ENCODE measurements around the gene PDE8A.
"Not testable (repeated sequence)": the region's sequence is repeated elsewhere in the genome, so short reads cannot be mapped to it uniquely, and the experiment has no call there.

The PDE8A gene

DNA sequence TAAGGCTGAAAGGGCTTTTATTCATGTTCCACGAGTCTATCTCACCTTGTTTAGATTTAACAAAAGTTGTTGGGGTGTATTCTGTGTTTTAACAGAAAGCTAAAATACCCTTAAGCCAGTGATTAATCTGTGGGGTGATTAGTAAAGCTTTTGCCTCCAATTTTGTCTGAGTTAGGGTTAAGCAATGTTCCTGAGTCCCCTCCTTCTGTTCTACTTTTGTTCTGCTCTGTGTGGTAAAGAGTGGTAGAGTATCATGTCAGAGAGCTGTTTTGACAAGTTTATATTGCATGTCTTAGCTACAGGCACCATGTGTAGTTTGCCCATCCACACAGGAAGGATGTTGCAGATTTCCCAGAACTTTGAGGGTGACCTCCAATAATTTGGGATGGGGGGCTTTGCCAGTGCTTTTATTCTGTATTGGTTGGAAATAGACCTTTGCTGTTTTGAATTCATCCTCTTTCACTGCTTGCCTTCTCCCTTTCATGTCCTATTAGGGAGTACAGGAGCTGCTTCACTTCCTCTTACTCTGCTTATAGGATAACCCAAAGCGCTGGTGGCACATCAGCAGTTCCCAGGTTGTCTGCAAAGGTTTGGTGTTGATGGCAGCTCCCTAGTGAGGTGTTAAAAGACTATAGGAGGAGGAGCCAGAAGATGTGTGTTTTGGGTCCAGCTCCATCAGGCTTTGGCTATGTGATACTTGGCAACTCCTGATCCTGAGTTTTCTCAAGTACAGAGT, 7.4 kb downstream of the PDE8A start:
- no peak for DNase-seq

DNA sequence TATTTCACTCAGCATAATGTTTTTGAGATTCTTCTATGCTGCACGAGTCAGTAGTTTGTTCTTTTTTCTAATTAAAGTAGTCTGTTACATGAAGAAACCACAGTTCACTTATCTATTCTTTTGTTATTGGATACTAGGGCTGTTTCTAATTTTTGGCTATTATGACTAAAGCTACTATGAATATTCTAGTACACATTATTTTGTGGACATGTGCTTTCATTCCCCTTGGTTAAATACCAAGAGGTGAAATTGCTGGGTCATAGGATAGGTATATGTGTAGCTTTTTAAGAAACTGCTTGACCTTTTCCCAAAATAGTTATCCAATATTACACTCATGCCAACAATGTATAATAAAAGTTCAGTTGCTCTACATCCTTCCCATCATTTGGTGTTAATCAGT, 8.9 kb downstream of the PDE8A start:
- DNase-seq: no peak

DNA sequence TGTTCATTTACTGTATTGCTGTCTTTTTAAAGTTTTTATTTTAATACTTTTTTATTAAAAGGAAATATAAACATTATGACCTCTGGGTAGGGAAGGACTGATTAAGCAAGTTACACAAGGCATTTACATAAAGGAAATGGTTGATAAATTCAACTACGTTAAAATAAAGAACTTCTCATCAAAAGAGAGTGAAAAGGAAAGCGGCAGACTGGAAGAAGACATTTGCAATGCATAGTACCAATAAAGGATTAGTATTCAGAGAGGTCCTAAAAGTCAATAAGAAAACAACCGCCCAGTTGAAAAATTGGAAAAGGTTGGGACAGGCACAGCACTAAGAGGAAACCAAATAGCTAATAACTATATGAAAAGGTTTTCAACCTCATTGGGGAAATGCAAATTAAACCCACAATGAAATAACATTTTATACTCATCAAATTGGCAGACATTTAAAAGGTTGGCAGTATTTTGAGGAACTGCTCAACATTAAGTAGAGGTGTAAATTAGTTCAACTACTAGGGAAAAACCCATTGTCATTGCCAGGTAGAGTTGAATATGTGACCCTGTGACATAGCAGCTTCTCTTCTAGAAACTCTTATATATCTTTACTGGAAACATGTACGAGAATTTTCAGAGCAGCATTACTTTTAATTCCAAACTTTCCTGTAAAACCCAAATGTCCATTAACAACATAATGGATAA, 9.5 kb downstream of the PDE8A start:
- no peak for DNase-seq

DNA sequence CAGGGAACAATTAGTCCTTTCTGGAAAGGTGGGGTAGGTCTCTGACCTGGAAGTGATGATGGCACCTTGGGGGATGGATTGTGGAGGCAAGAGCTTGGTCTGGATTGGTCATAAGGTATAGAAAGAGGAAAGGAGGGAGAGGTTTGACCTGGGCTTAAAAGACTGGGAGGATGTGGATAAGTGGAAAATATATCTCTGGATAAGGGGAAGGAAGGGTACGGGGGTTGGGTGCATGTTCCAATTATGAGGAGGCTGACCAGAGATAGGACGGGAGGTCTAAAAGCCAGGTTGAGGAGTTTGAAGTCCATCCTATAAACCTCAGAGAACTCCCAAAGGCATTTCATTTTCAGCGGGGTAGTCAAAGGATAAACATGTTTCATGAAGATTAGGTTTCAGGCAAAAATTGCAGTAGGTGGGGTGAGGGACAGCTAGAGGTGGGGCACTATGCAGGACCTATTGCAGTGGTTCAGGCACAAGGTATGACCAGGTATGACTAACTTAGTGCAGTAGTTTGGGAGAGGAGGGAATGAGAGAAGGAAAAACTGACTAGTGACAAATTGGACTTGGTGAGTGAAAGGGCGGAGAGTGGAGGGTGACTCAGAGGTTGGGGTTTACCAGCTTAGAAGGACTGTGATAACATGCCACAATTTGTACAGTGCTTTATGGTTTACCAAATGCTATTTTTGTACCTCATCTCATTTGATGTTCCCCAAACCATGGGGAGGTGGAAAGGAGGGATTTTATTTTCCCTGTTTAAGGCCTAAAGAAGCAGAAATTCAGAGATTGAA, 10.7 kb downstream of the PDE8A start:
- DNase-seq: peak; percentile 58

DNA sequence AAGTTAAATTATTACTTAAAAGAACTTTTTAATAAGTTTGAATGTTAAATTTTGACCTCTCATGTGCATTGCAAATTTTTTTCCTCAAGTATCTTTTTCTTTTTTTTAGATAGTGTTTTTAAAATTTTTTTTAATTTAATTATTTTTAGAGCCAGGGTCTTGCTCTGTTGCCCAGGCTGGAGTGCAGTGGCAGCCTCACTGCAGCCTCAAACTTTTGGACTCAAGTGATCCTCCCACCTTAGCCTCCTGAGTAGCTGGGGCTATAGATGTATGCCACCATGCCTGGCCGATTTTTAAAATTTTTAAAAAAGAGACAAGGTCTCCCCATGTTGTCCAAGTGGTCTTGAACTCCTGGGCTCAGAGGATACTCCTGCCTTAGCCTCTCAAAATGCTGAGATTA, 14.4 kb downstream of the PDE8A start:
- DNase-seq: no peak

DNA sequence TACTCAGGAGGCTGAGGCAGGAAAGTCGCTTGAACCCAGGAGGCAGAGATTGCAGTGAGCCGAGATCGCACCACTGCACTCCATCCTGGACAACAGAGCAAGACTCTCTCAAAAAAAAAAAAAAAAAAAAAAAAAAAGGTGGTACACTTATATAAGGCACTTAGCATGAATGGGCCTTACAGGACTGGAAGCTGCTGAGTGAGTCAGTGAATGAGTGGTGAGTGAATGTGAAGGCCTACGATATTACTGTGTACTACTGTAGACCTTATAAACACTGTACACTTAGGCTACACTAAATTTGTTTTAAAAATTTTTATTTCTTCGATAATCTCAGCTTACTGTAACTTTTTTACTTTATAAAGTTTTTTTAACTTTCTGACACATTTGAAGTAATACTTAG, 15.1 kb downstream of the PDE8A start:
- not testable (repeated sequence) for DNase-seq

DNA sequence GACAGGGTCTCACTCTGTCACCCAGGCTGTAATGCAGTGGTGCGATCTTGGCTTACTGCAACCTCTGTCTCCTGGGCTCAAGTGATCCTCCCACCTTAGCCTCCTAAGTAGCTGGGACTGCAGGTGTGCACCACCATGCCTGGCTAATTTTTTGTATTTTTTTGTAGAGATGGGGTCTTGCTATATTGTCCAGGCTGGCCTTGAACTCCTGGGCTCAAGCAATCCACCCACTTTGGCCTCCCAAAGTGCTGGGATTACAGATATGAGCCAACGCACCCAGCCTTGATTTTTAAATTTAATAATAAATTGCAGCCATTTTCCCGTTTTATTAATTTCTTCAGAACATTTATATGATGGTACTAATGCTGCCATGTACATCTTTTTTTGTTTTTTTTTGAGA, 15.6 kb downstream of the PDE8A start:
- not testable (repeated sequence) for DNase-seq

DNA sequence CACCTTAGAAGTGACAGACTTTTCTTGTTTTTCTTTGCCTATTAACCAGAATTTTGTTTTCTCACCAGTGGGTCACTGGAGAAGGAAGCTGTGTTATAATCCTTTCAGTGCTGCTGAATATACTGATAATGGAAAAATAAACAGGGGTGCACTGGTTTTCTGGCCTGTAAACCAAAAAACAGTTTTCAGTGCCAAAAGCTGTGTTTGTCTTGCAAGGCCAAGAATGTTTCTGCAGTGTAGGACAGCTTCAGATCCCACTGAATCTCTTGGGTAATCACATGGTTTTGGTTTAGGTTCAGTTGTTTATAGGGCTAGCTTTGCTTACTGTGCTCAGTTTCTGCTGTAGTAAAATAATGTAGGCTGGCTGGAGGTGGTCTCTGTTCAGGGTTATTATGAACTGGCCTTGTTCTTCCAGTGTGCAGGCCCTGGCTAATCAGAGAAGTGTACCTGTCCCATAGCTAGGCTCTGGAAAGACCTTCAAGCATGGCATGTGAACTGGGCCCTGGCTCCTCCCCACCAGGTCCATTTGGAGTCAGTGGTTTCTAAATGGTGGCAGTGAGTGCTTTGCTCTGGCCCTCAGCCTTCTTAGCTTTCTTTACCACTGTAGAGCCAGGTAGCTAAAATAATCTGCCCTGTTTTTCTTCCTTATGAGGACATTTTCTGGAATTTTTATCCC, 18.7 kb downstream of the PDE8A start:
- DNase-seq: no peak

DNA sequence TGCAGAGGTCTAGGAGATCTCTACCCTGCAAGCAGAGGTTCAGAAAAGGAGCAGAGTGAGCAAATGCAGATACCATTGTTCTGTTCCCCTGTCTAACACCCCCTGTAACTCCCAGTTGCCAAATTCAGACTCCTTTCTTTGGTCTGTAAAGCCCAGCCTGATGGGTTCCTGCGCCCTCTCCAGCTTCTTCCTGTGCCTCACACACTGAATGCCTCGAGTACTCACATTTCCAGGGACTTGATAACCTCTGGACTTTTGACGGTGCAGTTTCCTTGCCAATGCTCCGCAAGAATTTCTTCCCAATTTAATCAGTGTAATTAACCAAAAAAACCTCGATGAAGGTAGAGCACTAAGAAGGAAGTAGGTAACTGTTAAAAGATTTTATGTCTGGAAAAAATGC, 19.3 kb downstream of the PDE8A start:
- no peak for DNase-seq

DNA sequence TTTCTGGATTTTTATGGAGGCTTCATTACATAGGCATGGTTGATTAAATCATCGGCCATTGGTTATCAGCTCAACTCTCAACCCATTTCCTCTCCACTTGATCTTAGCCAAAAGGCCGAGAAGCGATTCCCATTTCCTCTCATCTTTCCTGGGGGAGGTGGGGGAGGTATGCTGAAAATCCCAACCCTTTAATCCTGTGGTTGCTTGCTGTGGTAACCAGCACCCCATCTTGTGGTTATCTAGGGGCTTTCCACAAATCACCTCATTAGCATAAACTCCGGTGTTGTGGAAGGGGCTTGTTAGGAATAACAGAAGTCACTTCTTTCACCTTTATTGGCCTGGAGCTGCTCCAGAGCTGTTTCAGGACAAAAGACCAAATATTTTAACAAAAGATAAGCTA, 20.9 kb downstream of the PDE8A start:
- no peak for DNase-seq

DNA sequence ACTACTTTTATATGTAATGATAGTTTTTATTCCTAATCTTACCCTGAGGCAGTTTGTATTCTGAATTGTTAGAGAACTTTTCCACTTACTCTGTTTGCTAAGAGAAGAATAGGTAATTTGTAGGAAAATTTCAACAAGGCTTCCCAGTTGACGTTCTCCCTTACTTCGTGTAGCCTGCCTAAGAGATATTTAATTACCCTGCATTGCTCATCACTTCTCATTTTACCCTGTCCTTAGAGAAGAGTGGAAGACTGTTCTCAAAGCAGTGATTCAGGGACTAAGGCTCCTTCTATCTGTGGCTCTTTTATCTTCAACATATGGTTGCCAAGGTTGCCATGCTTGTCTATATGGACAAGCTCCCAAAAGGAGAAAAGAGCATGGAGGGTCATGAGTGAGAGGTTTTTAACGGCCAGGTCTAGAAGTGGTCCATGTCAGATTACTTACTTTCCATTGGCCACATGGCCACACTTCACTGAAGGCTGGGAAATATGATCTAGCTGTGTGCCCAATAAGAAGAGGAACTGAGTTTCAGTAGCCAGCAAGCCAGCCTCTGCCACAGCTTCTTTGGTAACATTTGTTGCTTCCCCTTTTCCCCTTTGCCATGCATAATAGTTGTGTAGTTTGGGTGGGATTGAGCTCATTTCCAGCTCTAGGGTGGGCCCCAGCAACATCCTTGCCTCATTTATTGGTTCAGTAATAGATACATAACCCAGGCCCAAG, 22.1 kb downstream of the PDE8A start:
- no peak for DNase-seq

DNA sequence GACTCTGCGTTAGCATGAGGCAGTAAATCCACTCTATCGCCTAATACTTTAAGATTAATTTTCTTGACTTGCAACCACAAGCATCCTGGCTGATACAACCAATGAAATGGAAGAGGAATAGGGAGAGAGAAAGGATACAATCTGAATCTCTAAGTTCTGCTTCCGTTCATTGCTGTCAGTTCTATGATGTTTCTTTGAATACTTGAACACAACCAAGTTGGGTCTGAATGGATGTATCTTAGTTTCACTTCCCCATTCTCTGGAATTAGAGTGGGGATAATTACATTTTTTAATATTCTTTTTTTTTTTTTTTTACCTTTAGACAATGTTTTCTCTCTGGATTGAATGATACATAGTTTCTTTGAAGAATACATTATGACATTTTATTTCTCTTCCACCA, 22.9 kb downstream of the PDE8A start:
- no peak for DNase-seq

DNA sequence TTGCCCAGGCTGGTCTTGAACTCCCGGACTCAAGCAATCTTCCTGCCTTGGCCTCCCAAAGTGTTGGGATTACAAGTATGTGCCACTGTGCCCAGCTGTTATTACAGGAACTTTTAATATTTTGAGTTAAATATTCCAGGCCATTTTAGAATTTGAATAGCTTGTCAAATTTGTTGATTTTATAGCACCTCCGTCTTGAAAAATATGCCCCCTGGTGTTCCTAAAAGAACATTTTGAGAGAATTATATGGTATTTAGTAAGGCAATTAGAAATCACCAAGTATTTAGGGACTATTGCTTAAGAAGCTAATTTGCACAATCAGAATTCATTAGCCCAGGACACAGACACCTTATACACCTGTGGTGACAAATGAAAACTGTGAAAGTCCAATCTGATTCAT, 23.7 kb downstream of the PDE8A start:
- DNase-seq: no peak

DNA sequence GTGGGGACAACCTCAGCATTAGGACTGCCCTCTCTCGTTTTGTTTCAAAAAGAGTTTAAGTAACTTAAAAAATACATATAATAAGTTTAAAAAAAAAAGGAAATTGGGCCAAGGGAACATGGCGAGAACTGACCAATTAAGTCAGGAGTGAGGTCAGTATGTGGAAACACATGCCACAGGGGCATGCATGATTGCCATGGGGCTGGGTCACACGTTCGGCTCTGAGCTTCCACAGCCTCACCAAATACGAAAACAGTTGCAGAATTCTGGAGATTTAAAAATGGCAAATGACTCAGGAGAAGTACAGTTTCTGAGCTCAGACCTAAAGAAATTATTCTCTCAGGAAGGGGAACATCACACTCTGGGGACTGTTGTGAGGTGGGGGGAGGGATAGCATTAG, 24.1 kb downstream of the PDE8A start:
- no peak for DNase-seq

DNA sequence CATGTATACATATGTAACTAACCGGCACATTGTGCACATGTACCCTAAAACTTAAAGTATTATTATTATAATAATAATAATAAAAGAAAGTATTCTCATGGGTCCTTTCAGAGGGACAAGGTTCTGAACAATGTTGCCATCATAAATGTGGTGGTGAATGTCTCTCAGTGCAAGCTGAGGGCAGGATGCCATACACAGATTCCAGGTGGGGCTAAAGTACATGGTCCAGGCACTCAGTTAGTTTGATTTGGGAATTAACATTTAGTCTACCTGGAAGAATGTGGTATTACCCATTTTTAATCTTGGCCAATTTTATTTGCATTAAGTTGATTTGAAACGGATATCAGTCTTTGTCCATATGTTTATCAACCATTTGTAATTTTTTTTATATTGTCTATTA, 24.5 kb downstream of the PDE8A start:
- no peak for DNase-seq

DNA sequence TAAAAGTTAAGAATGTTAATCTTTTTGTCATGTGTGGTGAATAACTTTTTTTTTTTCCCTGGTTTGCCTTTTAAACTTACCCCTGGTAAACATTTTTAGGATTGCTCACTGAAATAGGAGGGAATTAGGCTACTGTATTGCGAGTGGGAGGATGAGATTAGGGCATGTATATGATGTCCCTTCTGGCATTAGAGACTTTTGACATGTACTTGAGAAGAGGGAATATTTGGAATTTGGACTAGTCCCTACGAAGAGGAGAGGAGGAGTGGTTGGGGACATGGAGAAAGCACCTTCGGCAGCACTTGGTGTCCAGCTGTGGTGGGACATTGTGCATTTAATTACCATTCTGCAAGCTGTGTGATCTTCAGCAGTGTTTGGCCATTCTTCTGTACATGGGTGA, 25.0 kb downstream of the PDE8A start:
- DNase-seq: no peak

DNA sequence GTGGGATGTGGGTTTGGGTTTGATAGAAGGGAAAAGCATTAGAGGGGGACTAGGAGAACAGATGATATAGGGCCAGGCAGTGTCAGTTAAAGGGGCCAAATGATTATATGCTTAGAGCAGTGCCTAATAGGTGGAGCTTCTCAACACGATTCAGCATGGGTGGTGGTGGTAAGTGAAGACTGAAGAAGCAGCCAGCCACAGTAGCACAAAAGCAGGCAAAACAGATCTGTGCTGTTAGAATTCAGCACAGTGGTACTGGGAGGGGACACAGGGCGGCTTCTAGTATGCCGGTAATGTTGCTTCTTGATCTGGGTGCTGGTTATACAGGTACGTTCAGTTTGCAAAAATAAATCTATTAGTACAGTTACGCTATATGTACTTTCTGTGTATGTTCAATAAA, 25.5 kb downstream of the PDE8A start:
- DNase-seq: no peak

DNA sequence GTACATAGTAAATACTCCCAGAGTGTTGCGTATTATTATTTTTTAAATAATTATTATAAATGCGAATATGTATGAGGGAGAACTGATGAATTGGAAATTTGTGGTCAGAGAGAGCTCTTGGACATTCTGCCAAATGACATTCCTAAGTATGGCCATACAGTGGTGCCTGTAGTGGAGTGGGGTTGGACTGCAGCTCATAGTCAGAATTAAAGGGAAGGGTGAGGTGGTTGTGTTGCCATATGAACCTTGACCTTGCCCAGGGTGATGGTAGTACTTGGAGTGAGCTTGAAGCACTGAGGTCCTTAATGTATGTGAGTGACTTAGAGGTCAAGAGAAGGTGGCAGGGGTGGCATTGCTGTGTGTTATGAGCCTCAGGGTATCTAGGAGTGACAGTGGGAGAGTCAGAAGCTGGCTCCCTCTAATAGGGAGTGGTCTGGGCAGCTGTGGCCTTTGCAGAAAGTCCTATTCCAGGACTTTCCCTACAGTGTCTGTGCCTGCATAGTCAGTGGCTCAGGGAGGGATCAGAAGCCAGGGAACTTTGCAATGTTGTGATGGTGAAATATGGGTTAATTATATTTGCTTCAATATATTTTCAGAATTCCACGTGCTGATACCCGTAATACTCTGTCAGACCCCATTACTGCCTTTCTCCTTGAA, 26.2 kb downstream of the PDE8A start:
- DNase-seq: no peak

DNA sequence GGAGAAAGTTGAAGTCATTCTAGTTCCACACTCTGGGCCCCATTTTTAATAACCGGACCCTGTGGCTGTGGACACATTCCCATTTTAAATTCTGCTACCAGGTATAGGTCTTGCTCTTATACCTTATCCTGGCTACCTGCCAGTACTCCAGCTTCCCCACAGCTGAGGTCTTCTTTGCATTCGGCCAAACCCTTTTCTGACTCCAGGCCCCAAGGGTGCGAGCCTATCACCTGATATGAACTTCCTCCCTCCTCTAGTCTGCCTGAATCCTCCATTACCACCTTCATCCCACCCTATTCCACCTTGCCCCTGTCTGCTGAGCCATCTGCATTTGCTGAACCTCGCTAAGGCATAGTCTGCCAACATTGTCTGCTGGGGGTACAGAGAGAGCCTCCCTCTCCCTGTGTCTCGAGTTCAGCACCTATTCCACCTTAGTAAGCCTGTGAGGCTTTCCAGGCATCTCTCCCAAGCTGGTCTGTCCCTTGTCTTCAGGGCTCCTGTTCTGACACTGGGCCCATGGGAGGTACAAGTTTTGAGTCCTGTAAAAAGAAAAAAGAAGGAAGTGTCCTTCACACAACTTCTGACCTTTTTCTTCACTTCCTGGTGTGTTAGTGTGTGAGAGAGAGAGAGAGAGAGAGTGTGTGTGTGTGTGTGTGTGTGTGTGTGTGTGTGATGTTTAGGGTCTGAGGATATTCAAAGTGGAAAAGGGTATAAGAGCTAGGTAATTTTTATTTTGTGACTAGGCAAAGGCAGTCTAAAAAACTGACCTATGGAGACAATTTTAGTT, 27.0 kb downstream of the PDE8A start:
- DNase-seq: no peak

DNA sequence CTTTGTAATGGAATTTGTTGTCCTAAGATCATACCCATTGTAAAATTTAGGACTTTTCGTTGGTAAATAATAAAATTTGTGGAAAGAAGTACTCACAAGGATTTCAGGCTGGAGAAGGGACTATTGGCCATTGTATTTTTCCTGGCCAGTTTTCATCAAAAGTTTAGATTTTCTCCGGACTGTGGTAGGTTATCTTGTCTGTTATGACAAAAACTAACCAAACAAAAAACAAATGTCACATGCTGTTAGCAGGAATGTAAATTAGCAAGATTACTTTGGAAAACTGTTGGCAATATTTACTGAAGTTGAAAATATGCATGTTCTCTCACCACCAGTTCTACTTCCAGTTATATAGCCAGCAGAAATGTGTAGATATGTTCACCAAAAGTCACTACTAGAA, 27.8 kb downstream of the PDE8A start:
- DNase-seq: no peak

DNA sequence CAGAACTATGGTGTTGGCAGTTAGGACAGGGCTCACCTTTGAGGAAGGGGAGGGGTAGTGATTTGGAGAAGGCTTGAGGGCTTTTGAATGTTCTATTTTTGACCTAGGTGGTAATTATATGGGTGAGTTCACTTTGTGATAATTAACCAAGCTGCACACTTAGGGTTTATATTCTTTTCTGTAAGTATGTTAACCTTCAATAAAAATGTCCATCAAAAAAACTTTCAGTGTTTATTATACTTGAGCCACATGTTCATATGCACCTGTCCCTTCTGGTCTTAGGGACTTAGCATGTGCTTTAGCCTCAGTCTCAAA, 28.4 kb downstream of the PDE8A start:
- no peak for DNase-seq

Data from fibroblast of skin of scalp (primary cell).